WTC11 (cell line): ENCODE measurements around the gene CCSER2. TPM values are rescaled to one million over a fixed set of nuclear protein-coding genes. Genes with fewer than 3 reads are reported as not detected.
A peak's percentile ranks its signal among the peaks of the same experiment; 100 is the strongest.

Experiments used
- ATAC-seq: fragments of 200-7000 bp; cut with Tn5 transposase; 2 replicates; pipeline ENCODE4 v1.10.0; 2021; ENCODE audit warnings: mild to moderate bottlenecking, moderate library complexity
- CTCF ChIA-PET: fragments of 300-600 bp; sonication (Branson Sonifier 250); formaldehyde crosslinking; loops from one replicate; lab custom pipeline; 2021; ENCODE audit warnings: antibody characterized with exemption; lab: Charles Lee
- POLR2A ChIA-PET: fragments of 350-600 bp; sonication (Branson Sonifier 250); formaldehyde crosslinking; loops from one replicate; lab custom pipeline; 2021; ENCODE audit warnings: antibody characterized with exemption; lab: Charles Lee
- DNase-seq: peaks from one replicate; pipeline ENCODE4 v3.0.0; 2021; ENCODE audit warnings: low spot score
- H3K27ac Mint-ChIP-seq: 2 replicates; pipeline ENCODE4 v1.8.0; 2021; ENCODE audit warnings: mixed read lengths
- H3K27me3 Mint-ChIP-seq: 2 replicates; pipeline ENCODE4 v1.8.0; 2021; ENCODE audit warnings: low read depth, mild to moderate bottlenecking, moderate library complexity, mixed read lengths
- H3K36me3 Mint-ChIP-seq: 2 replicates; pipeline ENCODE4 v1.8.0; 2021; ENCODE audit warnings: mixed read lengths
- H3K4me1 Mint-ChIP-seq: 2 replicates; pipeline ENCODE4 v1.8.0; 2022; ENCODE audit warnings: mixed read lengths
- H3K4me3 Mint-ChIP-seq: 2 replicates; pipeline ENCODE4 v1.8.0; 2021; ENCODE audit warnings: mild to moderate bottlenecking, moderate library complexity, mixed read lengths
- H3K9me3 Mint-ChIP-seq: 2 replicates; pipeline ENCODE4 v1.8.0; 2021; ENCODE audit warnings: mixed read lengths
- ARID4B ChIP-seq: sonication (generic); formaldehyde crosslinking; IDR thresholded peaks from 2 replicates; pipeline ENCODE4 v1.8.0; 2023; ENCODE audit warnings: missing genetic modification reagents, mild to moderate bottlenecking, borderline replicate concordance
- CREB1 ChIP-seq: sonication (generic); formaldehyde crosslinking; IDR thresholded peaks from 2 replicates; pipeline ENCODE4 v1.8.0; 2023; ENCODE audit warnings: mild to moderate bottlenecking, missing genetic modification reagents
- ERG ChIP-seq: fragments of 250-450 bp; sonication (Bioruptor Pico); IDR thresholded peaks from 2 replicates; pipeline ENCODE4 v1.8.0; 2021; ENCODE audit warnings: mild to moderate bottlenecking
- FOXP1 ChIP-seq: sonication (generic); formaldehyde crosslinking; IDR thresholded peaks from 2 replicates; pipeline ENCODE4 v1.8.0; 2022; ENCODE audit warnings: missing genetic modification reagents, mild to moderate bottlenecking, moderate library complexity, borderline replicate concordance
- NFATC4 ChIP-seq: fragments of 250-450 bp; sonication (Bioruptor Pico); IDR thresholded peaks from 2 replicates; pipeline ENCODE4 v1.9.0; 2021; ENCODE audit warnings: mild to moderate bottlenecking
- NFE2L1 ChIP-seq: sonication (generic); formaldehyde crosslinking; IDR thresholded peaks from 2 replicates; pipeline ENCODE4 v1.8.1; 2023; ENCODE audit warnings: missing genetic modification reagents
- OVOL2 ChIP-seq: fragments of 250-450 bp; sonication (Bioruptor Pico); IDR thresholded peaks from 2 replicates; pipeline ENCODE4 v1.9.0; 2021; ENCODE audit warnings: mild to moderate bottlenecking, borderline replicate concordance
- RORB ChIP-seq: fragments of 250-450 bp; sonication (Bioruptor Pico); IDR thresholded peaks from 2 replicates; pipeline ENCODE4 v1.9.0; 2021; ENCODE audit warnings: mild to moderate bottlenecking
- SMAD4 ChIP-seq: sonication (generic); formaldehyde crosslinking; IDR thresholded peaks from 2 replicates; pipeline ENCODE4 v1.8.0; 2022; ENCODE audit warnings: mild to moderate bottlenecking, missing genetic modification reagents
- SP1 ChIP-seq: sonication (generic); formaldehyde crosslinking; conservative IDR thresholded peaks from 2 replicates; pipeline ENCODE4 v1.8.1; 2022; ENCODE audit warnings: missing genetic modification reagents
- TEAD1 ChIP-seq: sonication (generic); formaldehyde crosslinking; IDR thresholded peaks from 2 replicates; pipeline ENCODE4 v1.8.0; 2022; ENCODE audit warnings: mild to moderate bottlenecking, missing genetic modification reagents
- TP53 ChIP-seq: sonication (generic); formaldehyde crosslinking; IDR thresholded peaks from 2 replicates; pipeline ENCODE4 v1.8.1; 2023; ENCODE audit warnings: mild to moderate bottlenecking, missing genetic modification reagents
- ZBTB21 ChIP-seq: sonication (generic); formaldehyde crosslinking; IDR thresholded peaks from 2 replicates; pipeline ENCODE4 v1.8.1; 2023; ENCODE audit warnings: mild to moderate bottlenecking, missing genetic modification reagents, borderline replicate concordance
- ZNF121 ChIP-seq: sonication (generic); formaldehyde crosslinking; IDR thresholded peaks from 2 replicates; pipeline ENCODE4 v1.8.0; 2023; ENCODE audit warnings: missing genetic modification reagents
- ZNF263 ChIP-seq: sonication (generic); formaldehyde crosslinking; IDR thresholded peaks from 2 replicates; pipeline ENCODE4 v1.8.1; 2022; ENCODE audit warnings: low read depth, mild to moderate bottlenecking, moderate library complexity, missing genetic modification reagents
- total RNA-seq: library from RNA; stranded (reverse); gene quantifications from 3 replicates; pipeline ENCODE4 v1.2.3, GENCODE V29; 2021
- TF ChIP-seq, protein P1 (sequence below): sonication (generic); formaldehyde crosslinking; IDR thresholded peaks from 2 replicates; pipeline ENCODE4 v1.8.1; 2023; ENCODE audit warnings: mild to moderate bottlenecking, moderate library complexity, missing genetic modification reagents
- TF ChIP-seq, protein P2 (sequence below): sonication (generic); formaldehyde crosslinking; conservative IDR thresholded peaks from 2 replicates; pipeline ENCODE4 v1.8.1; 2022; ENCODE audit warnings: mild to moderate bottlenecking, missing genetic modification reagents
- TF ChIP-seq, protein P3 (sequence below): sonication (generic); formaldehyde crosslinking; IDR thresholded peaks from 2 replicates; pipeline ENCODE4 v1.8.1; 2022; ENCODE audit warnings: low read depth, mild to moderate bottlenecking, moderate library complexity, missing genetic modification reagents, borderline replicate concordance

CCSER2 gene
- total RNA-seq, 1 experiment from 2014 or later: 30.6 TPM

GRCh38 chr10:84366041-84366440 is 37.7 kb downstream of the CCSER2 start:
- Mint-ChIP-seq H3K4me1 (peaks cover 19% of the 10 kb centered on the region), H3K4me3 (no peak overlapping the region), H3K9me3 (peaks cover 5% of the 10 kb centered on the region), H3K36me3 (peaks cover 6% of the 10 kb centered on the region), H3K27ac (no peak overlapping the region), H3K27me3 (no peaks in the 10 kb centered on the region)
- TF ChIP-seq NFE2L1 (CRISPR knock-in tag): no peak
- TF ChIP-seq, protein P1, sequence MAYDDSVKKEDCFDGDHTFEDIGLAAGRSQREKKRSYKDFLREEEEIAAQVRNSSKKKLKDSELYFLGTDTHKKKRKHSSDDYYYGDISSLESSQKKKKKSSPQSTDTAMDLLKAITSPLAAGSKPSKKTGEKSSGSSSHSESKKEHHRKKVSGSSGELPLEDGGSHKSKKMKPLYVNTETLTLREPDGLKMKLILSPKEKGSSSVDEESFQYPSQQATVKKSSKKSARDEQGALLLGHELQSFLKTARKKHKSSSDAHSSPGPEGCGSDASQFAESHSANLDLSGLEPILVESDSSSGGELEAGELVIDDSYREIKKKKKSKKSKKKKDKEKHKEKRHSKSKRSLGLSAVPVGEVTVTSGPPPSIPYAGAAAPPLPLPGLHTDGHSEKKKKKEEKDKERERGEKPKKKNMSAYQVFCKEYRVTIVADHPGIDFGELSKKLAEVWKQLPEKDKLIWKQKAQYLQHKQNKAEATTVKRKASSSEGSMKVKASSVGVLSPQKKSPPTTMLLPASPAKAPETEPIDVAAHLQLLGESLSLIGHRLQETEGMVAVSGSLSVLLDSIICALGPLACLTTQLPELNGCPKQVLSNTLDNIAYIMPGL (CRISPR knock-in tag): no peak
- ChIA-PET CTCF (interaction anchor here (1.0 to 1.6 kb wide), 5 partner anchors 14 to 171 kb away, joined by 3 to 10 read pairs (median 7); no protein-coding TSS in a partner anchor), POLR2A (interaction anchor here (0.6 to 1.4 kb wide), 2 partner anchors 14 to 32 kb away, joined by 3 read pairs; no protein-coding TSS in a partner anchor)
- no peak for ATAC-seq
- no peak for DNase-seq

- ChIA-PET CTCF (interaction anchor here (0.6 kb wide), 1 partner anchor 15 kb away, joined by 4 read pairs; no protein-coding TSS in a partner anchor), POLR2A (no interaction called here)
- Mint-ChIP-seq H3K36me3 (peaks cover 15% of the 10 kb centered on the region), H3K27me3 (no peaks in the 10 kb centered on the region), H3K4me1 (peaks cover 11% of the 10 kb centered on the region), H3K4me3 (no peak overlapping the region), H3K9me3 (peaks cover 5% of the 10 kb centered on the region), H3K27ac (no peak overlapping the region)
- DNase-seq (no peak), ATAC-seq (peak; percentile 18; the same call in 1 of the 2 replicates)
- TF ChIP-seq ZNF121 (CRISPR knock-in tag): no peak
- no peak for TF ChIP-seq ARID4B (CRISPR knock-in tag)
- TF ChIP-seq, protein P2, sequence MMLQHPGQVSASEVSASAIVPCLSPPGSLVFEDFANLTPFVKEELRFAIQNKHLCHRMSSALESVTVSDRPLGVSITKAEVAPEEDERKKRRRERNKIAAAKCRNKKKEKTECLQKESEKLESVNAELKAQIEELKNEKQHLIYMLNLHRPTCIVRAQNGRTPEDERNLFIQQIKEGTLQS (CRISPR knock-in tag): no peak
- TF ChIP-seq SP1 (CRISPR knock-in tag): no peak
- TF ChIP-seq NFATC4 (CRISPR knock-in tag): no peak
- TF ChIP-seq TP53 (CRISPR knock-in tag): no peak
- no peak for TF ChIP-seq OVOL2 (CRISPR knock-in tag)
- TF ChIP-seq ZBTB21: no peak
- no peak for TF ChIP-seq ZNF263 (CRISPR knock-in tag)
Observed at GRCh38 chr10:84367256-84367655, 38.9 kb downstream of the CCSER2 start.

GRCh38 chr10:84368828-84369227 is 40.4 kb downstream of the CCSER2 start:
- Mint-ChIP-seq H3K27me3 (no peaks in the 10 kb centered on the region), H3K9me3 (peaks cover 5% of the 10 kb centered on the region), H3K27ac (no peak overlapping the region), H3K4me3 (no peak overlapping the region), H3K36me3 (peaks cover 15% of the 10 kb centered on the region), H3K4me1 (peaks cover 11% of the 10 kb centered on the region)
- DNase-seq (no peak), ATAC-seq (no peak)
- ChIA-PET CTCF (interaction anchor here (0.7 kb wide), 1 partner anchor 153 kb away, joined by 4 read pairs; no protein-coding TSS in a partner anchor), POLR2A (no interaction called here)
- TF ChIP-seq RORB: no peak
- TF ChIP-seq CREB1 (CRISPR knock-in tag): no peak
- TF ChIP-seq ARID4B (CRISPR knock-in tag): no peak
- no peak for TF ChIP-seq SMAD4
- no peak for TF ChIP-seq ERG (CRISPR knock-in tag)
- TF ChIP-seq, protein P3, sequence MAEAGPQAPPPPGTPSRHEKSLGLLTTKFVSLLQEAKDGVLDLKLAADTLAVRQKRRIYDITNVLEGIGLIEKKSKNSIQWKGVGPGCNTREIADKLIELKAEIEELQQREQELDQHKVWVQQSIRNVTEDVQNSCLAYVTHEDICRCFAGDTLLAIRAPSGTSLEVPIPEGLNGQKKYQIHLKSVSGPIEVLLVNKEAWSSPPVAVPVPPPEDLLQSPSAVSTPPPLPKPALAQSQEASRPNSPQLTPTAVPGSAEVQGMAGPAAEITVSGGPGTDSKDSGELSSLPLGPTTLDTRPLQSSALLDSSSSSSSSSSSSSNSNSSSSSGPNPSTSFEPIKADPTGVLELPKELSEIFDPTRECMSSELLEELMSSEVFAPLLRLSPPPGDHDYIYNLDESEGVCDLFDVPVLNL: no peak
- no peak for TF ChIP-seq ZBTB21
- no peak for TF ChIP-seq TEAD1
- TF ChIP-seq, protein P2 (CRISPR knock-in tag): no peak
- TF ChIP-seq FOXP1: no peak
